ENCODE measurements around the gene LENG9.

Gene LENG9

GRCh38 chr19:54435551-54436016, 28.0 kb downstream of the LENG9 start:
- DNase-seq = no peak

- no peak for DNase-seq
These were observed 28.7 kb downstream of the LENG9 start for GRCh38 chr19:54434873-54435214.

DNA sequence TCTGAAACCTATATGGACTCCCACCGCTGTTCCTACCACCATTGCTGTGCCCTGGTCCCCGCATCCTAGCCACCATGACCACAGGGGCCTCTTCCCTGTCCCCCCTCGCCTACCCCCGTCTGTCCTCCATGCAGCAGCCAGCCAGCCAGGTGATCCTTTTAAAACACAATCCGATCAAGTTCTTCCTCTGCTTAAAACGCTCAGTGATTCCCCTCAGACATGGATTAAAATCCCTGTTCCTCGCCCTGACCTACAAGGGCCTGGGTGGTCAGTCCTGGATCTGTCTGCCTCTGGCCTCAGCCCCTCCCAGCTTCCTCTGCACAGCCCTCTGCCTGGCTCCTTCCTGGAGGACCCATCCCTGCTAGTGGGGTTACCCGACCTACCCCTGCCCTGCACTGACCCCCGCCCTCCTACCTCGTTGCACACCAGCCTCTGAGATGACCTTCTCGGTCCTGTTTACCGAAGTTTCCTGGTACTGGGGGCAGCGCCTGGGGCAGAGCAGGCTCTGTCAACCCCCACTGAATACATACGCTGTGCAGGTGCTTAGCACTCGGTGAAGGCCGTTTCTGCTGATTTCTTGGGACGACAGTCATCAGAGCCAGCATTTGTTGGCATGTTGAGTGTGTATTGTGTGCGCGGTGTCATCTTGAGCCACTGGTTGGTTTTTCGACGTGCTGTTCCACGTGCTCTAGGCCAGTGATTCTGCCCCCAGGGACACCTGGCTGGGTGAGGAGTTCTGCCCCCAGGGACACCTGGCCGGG, 29.3 kb downstream of the LENG9 start:
- DNase-seq = no peak

DNA sequence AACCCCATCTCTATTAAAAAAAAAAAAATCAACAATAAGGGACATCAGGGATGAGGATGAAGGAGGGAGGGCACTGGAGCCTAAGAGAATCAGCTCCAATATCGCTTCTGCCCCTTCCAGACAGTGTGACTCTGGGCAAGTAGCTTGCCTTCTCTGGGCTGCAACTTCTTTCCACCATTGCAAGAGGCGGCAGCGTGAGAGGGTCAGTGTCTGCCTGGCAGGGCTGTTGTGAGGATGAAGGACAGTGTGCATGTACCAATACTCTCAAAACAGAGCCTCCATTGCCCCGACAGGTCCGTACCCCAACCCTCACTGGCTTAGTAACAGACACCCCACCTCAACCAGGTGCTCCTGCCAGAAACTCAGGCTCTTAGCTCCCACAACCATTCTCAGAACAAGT, 29.9 kb downstream of the LENG9 start:
- no peak for DNase-seq

GRCh38 chr19:54432144-54432738, 31.3 kb downstream of the LENG9 start:
- no peak for DNase-seq

- DNase-seq = no peak
These were observed 32.2 kb downstream of the LENG9 start for GRCh38 chr19:54431255-54431838.

- DNase-seq = no peak
These were observed 33.0 kb downstream of the LENG9 start for GRCh38 chr19:54430306-54431254.

GRCh38 chr19:54429545-54430227, 33.9 kb downstream of the LENG9 start:
- DNase-seq = no peak

DNA sequence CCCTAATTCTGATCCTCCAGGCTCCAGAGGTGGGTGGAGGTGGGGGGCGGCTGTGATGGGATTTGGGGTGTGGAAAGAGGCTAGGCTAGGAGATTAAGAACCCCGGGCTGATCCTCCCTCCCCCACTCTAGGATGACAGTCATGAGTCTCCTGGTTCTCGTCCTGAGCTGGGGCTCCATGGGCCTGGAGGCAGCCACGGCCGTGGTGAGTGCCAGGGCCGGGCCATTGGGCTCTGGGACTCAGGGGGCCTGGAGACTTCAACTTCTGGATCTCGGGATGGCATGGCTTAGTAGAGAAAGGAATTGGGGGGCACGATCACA, 34.4 kb downstream of the LENG9 start:
- DNase-seq = no peak

DNA sequence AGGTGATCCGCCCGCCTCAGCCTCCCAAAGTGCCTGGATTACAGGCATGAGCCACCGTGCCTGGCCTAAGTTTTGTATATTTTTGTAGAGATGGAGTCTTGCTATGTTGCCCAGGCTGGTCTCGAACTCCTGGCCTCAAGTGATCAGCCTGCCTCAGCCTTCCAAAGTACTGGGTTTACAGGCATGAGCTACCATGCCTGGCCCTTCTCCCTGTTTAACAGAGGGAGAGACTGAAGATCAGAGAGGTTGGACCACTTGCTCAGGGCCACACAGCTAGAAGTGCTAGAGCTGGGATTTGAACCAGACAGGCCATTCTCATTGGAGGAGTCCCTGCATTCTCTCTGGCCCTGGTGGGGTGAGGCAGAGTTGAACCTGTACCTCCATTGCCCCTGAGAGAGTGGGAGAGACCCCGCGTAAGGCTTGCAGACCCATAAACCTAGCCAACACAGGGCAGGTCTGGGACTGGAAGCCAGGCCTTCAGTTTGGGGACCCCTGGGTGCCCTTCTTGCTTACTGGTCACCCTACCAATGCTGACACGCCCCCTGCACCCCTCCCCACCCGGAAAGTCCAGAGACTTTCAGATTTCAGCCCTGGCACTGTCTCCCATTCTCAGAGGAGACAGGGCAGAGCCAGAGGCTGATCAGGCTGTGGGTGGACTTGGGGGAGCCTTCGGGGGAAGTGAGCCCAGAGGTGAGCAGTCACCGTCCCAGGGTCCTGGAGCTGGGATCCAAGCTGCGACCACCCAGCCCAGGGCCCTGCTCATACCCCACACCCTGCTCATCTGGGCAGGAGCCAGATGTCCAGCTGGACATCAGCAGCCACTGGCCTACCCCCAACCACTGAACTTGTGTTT, 35.0 kb downstream of the LENG9 start:
- DNase-seq = no peak

- DNase-seq = no peak
These were observed 36.0 kb downstream of the LENG9 start for GRCh38 chr19:54427586-54427985.

DNA sequence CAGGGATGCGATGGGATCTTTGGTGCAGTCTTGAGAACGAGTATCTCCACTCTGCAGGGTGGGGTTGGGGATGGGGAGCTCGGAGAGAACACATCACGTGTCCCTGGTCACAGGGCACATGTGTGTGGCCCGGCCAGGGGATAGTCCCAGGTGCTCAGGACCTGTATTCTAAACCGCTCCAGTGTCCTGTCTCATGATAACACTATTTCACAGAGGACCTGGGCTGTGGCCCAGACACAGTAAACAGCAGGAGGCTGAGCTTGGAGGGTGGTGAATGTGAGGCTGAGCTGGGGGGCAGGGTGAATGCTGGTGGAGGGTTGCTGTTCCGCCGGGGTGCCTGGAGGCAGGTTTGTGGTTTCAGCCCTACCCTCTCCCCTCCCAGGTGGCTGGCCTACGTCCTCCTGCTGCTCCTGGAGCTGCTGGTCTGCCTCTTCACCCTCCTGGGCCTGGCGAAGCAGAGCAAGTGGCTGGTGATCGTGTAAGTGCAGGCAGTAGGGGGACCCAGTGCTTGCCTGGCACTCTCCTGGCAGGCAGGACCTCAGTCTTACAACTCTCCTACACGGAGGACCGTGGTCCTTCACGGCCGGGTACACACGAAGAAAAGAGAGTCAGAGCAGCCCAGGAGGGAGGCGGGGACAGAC, 37.2 kb downstream of the LENG9 start:
- DNase-seq = no peak

DNA sequence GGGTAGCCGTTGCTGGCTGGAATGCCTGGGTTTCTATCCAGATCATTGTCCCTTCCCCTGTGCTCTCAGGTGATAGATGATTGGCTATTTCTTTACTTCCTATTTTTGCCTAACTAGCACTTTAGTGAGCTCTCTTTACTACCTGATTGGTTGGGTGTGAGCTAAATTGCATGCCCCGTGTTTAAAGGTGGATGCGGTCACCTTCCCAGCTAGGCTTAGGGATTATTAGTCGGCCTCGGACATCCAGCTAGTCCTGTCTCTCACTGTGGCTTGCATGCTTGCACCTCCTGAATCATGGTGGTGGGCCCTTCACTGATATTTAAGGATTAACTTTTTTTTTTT, 38.2 kb downstream of the LENG9 start:
- DNase-seq = no peak

GRCh38 chr19:54424660-54425381, 38.8 kb downstream of the LENG9 start:
- DNase-seq = no peak

GRCh38 chr19:54424201-54424600, 39.4 kb downstream of the LENG9 start:
- DNase-seq = no peak

DNA sequence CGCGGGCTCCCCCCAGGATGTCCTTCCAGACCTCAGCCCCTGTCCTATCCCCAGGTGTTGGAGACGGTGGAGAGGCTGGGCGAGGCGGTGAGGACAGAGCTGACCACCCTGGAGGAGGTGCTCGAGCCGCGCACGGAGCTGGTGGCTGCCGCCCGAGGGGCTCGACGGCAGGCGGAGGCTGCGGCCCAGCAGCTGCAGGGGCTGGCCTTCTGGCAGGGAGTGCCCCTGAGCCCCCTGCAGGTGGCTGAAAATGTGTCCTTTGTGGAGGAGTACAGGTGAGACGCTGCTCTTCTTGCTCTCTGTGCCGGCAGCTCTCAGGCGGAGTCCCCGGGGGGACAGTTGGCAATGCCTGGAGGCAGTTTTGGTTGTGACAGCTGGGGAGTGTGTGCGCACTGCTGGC, 41.4 kb downstream of the LENG9 start:
- no peak for DNase-seq

- no peak for DNase-seq
These were observed 42.1 kb downstream of the LENG9 start for GRCh38 chr19:54421521-54421920.

DNA sequence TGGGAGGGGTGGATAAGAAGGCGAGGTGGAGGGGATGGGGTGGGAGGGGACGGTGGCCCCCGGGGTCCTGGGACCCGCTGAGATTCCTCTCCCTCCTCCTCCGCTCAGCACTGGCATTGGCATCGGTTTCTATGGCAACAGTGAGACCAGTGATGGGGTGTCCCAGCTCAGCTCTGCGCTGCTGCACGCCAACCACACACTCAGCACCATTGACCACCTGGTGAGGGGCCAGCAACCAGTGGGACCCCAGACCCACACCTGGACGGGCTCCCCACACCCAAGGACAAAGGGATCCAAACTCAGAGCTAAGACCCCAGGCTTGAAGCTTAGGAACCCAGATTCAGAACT, 42.4 kb downstream of the LENG9 start:
- no peak for DNase-seq

DNA sequence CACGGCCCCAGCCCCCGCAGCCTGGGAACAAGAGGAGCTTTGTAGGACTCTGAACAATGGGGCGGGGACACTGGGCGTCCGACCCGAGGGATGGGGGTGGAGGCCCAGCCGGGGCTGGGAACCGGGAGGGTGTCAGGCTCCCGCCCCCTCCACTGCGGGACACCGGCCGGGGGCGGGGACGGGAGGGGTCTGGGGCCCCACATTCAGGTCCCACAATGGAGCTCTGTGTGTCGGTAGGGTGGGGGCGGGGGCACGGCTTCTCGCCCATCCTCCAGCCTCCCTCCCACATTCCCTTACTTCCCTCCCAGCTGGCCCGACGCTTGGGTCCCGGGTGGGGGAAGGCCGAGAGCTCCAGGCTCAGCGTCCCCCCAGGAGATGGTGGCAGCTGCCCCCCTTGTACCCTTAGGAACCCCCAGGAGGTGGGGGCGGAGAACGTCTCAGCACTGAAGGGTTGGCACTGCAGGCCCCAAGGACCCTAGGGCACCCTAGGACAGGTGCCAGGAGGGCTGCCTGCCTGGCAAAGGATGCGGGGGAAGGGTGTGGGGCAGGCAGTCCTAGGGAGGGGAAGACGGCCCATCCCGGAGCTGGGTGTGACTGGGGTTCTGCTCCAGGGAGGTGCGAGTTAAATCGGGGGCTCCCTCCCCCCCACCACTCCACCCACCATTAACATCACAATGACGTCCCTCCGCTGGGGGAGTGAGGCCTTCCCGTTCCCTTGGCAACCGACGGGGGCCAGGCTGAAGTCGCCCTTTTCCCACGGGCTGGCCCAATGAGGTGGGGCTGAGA, 43.0 kb downstream of the LENG9 start:
- no peak for DNase-seq

DNA sequence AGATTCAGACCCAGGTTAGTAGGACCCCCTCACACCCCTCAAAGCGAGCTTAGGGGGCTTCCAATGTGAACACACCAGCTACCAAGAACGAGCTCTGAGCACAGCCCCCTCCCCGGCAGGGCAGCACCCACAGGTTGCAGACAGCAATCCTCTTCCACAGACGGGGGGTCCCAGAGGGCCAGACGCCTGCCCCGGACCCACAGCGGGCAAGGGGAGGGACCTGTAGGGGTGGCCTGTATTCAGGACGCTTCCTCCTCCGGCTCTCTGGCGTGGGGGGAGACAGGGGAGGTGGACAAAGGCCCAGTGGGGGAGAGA, 43.6 kb downstream of the LENG9 start:
- no peak for DNase-seq

Measured in GF-D8 (cell line).